Endothelial cell of umbilical vein (primary cell): ENCODE data around the gene PTK6.

ENCODE experiments used
- EZH2 ChIP-seq: IDR thresholded peaks from 2 replicates; pipeline ENCODE4 v1.6.1; 2012; ENCODE audit warnings: borderline replicate concordance, low read depth, mild to moderate bottlenecking, moderate library complexity, low read length, inconsistent platforms; ENCODE audit not compliant: severe bottlenecking
- POLR2A ChIP-seq: IDR thresholded peaks from 2 replicates; pipeline ENCODE4 v1.6.1; 2012; ENCODE audit warnings: low read depth, mild to moderate bottlenecking, control low read depth, low read length
- TF ChIP-seq, protein P1 (sequence below), 2 donors: IDR thresholded peaks; 1 replicate in 1 of 2; 2 replicates in 1 of 2; pipeline ENCODE4 v1.5.1; 2011; ENCODE audit warnings: low read length in 2 of 2, mild to moderate bottlenecking in 2 of 2, moderate library complexity in 2 of 2, control low read depth in 1 of 2, inconsistent platforms in 1 of 2, low read depth in 1 of 2; ENCODE audit not compliant: insufficient read depth in 1 of 2; ENCODE audit errors: extremely low read depth in 1 of 2

DNA sequence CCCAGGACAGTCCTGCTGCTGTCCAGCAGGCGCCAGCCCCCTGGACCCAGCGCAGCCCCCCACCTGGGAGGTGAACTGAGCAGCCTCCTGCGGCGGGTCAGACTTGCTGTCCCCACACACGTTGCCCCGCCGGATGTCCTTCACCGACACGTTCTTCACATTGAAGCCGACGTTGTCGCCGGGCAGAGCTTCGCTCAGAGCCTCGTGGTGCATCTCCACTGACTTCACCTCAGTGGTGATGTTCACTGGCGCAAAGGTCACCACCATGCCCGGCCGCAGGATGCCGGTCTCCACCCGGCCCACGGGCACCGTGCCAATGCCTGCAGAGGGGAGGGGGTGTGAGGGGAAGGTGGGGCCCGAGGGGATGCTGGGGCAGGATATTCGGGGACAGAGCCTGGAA, 46.8 kb downstream of the PTK6 start:
- TF ChIP-seq, protein P1, sequence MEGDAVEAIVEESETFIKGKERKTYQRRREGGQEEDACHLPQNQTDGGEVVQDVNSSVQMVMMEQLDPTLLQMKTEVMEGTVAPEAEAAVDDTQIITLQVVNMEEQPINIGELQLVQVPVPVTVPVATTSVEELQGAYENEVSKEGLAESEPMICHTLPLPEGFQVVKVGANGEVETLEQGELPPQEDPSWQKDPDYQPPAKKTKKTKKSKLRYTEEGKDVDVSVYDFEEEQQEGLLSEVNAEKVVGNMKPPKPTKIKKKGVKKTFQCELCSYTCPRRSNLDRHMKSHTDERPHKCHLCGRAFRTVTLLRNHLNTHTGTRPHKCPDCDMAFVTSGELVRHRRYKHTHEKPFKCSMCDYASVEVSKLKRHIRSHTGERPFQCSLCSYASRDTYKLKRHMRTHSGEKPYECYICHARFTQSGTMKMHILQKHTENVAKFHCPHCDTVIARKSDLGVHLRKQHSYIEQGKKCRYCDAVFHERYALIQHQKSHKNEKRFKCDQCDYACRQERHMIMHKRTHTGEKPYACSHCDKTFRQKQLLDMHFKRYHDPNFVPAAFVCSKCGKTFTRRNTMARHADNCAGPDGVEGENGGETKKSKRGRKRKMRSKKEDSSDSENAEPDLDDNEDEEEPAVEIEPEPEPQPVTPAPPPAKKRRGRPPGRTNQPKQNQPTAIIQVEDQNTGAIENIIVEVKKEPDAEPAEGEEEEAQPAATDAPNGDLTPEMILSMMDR (IDR thresholded peaks at IDR 0.05; ENCODE audit: extremely low read depth in 1 of 2, insufficient read depth in 1 of 2, low read depth in 1 of 2, low read length in 2 of 2): no peak
- TF ChIP-seq POLR2A: no peak
- TF ChIP-seq EZH2: no peak
